NK-92 treated with Interleukin-12 subunit alpha and Interleukin-12 subunit beta, amount 100 ng/mL, for 24 hours (cell line): ENCODE measurements around the gene PLCG2.

Source experiments
- DNase-seq: peaks from one replicate; lab custom pipeline; 2025; lab: John Stamatoyannopoulos, UW

Gene PLCG2

GRCh38 chr16:81816351-81816750 lies 37.3 kb downstream of the PLCG2 start:
- DNase-seq: no peak

DNA sequence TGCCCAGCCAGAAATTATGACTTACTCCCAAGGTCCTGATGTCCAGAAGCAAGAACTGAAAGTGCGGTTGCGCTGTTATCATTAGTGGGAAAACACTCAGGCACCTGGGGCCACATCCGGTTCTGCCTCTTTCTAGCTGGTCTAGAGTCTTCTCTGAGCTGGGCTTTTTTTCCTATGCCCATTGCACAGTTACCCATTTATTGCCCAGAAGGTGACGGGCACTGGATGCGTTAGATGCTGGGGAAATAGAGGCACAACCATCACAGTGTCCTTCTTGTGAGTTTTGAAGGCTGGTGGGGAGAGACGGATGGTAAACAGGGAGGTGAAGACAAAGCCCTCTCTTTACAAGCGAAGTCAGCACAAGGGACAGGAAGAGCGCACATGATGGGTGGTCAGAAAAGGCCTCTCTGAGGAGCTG lies 37.7 kb downstream of the PLCG2 start:
- peak; percentile 25 for DNase-seq

- peak; percentile 25 for DNase-seq
These were observed 38.2 kb downstream of the PLCG2 start for GRCh38 chr16:81817296-81817695.

DNA sequence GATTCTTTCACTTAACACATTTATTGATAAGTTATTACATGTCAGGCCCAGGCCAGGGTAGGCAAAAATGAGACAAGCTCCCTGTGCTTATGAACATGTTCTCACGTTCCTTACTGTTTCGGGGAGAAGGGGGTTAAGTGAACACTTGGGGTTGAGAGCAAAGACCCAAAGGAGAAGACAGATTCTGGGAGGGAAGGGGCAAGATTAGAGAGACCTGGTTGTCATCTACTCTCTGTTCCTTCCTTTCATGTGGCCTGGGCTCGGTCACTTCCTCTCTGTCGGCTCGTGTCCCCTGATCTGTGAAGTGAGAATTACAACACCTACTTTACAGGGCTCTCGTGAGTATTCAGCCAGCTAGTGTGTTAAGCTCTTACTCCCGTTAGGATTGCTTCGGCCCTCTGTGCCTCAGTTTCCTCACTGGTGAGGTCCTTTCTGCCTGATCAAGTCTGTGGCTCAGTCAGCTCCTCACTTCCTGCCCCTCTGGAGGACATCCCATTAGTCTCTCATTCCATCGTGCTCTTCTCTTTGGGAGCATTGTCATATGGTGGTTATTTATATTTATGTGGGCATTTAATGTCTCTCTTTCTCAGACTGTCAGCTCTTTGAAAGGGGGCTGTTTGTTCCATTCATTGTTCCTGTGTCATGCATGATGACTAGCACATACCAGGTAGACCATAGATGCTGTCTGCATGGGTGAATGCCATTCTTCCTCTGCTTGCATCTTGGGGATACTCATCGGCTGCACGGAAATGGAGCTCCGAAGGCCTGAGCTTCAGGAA lies 38.9 kb downstream of the PLCG2 start:
- peak; percentile 38 for DNase-seq

GRCh38 chr16:81818568-81818896 lies 39.4 kb downstream of the PLCG2 start:
- no peak for DNase-seq

- DNase-seq: no peak
These were observed 39.8 kb downstream of the PLCG2 start for GRCh38 chr16:81818905-81819304.

- no peak for DNase-seq
These were observed 42.5 kb downstream of the PLCG2 start for GRCh38 chr16:81821436-81822128.

GRCh38 chr16:81823111-81823510 lies 44.0 kb downstream of the PLCG2 start:
- no peak for DNase-seq

DNA sequence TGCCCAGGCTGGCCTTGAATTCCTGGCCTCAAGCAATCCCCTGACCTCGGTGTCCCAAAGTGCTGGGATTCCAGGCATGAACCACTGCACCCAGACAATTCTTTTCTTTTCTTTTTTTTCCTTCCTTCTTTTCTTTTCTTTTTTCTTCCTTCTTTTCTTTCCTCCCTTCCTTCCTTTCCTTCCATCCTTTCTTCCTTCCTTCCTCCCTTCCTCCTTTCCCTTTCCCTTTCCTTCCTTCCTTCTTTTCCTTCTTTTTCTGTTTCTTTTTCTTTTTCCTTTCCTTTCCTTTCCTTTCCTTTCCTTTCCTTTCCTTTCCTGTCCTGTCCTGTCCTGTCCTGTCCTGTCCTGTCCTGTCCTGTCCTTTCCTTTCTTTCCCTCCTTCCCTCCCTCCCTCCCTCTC lies 44.6 kb downstream of the PLCG2 start:
- no peak for DNase-seq

- DNase-seq: no peak
These were observed 47.4 kb downstream of the PLCG2 start for GRCh38 chr16:81826523-81826922.

GRCh38 chr16:81830845-81831540 lies 51.9 kb downstream of the PLCG2 start:
- no peak for DNase-seq

DNA sequence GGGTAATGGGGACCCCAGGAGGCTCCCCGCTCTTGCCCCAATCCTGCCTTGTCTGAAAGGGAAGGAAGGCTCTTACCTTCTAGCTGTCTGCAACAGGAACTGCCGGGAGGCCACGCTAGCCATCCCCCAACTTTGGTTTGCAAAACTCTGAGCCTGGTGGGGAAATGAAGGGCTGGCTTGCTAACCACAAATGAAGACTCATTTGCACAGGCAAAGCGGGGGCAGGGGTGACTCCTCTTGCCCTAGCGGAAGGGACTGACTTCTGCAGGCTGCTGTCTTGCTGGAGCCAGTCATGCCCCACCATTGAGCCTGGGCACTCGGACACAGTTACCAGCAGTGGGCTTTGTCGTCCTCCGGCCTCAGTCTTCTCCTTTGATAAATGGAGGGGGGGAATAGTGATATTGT lies 52.6 kb downstream of the PLCG2 start:
- peak; percentile 83 for DNase-seq

DNA sequence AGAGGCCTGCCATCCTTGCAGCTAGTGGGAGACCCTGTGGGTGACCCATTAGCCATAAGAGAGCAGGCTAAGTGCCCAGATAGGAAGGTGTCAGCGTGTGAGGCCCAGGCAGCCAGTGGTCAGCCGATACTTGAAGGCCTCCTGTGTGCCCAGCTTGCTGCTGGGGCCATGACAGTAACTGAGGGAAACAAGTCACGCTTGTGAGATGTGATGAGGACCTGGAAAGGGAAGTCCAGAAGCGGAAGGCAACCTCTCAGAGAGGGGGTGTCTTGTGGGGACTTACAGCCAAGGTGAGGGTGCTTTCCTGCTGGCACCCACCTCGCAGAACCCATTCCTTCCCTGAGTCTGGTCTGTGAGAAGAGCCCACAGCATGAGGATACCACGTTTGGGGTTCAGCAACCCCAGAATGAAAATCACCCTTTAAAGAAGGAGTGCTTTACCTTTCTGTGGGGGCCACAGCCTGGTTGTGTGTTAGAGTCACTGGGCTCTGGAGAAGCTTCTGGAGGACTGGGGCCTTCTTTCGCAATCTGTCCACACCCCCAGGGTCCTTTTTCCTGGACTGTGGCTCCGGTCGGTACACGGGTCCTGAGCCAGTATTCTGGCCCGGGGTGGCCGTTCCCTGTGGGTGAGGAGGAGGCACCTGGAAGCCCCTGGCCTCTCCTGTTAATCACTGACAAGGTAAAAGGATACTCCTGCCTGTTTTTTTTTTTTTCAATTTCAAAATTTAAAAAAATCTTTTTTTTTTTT lies 53.9 kb downstream of the PLCG2 start:
- DNase-seq: no peak

- no peak for DNase-seq
These were observed 54.7 kb downstream of the PLCG2 start for GRCh38 chr16:81833751-81834150.

DNA sequence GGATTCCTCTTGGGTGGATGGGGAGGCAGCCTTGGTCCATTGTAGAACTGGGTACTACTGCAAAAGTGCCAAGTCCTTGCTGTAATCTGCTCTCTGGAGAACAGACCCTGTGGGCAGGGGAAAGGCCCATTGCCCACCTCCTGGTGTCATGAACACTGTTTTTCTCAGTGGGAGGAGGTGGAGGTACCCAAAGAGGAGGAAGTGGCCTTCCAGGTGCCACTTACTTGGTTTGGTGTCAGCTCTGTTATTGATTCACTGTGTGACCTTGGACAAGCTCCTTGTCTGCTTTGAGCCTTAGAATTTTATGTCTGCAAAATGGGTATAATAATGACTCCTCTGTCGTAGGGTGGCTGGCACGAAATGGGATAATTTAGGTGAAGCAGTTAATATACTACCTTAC lies 55.8 kb downstream of the PLCG2 start:
- no peak for DNase-seq

GRCh38 chr16:81836279-81837054 lies 57.4 kb downstream of the PLCG2 start:
- no peak for DNase-seq

DNA sequence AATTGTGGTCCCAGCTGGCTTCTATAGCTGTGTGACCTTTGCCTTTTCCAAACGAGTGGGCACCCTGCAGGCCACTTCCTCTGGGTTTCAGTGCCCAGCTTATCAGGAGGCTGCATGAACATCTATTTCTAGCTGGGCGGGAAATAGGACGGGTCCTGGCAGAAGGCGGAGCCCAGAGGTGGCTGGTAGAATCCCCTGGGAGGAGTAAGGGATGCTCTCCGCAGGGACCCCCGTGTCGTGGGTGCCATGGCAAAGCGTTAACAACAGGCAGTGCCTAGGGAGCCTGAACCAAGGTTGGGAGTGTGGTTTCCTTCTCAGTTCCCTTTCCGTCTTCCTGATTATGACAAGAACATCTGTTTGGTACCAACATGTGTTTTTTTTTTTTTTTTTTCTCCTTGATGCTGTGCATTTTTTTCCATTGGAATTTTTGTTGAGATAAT lies 58.2 kb downstream of the PLCG2 start:
- DNase-seq: no peak

GRCh38 chr16:81838794-81839193 lies 59.7 kb downstream of the PLCG2 start:
- no peak for DNase-seq

DNA sequence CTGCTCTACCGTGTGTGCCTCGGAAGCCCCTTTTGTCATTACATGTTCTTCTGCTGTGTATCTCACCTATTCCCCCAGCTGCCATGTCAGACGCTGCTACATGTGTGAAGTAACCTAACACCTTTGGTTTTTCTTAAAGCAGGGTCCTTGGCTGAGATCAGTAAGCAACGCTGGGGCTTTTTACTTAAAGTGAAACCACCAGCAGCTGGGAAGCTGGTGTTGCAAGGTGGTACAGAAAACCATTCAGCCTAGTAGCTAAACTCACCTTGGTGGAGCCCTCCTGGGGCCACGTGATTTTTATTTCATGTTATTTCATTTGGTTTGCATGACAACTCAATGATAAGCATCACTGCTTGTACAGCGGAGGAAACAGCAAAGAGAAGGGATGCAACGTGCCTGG lies 62.6 kb downstream of the PLCG2 start:
- peak; percentile 65 for DNase-seq

GRCh38 chr16:81842564-81843242 lies 63.6 kb downstream of the PLCG2 start:
- DNase-seq: peak; percentile 69

DNA sequence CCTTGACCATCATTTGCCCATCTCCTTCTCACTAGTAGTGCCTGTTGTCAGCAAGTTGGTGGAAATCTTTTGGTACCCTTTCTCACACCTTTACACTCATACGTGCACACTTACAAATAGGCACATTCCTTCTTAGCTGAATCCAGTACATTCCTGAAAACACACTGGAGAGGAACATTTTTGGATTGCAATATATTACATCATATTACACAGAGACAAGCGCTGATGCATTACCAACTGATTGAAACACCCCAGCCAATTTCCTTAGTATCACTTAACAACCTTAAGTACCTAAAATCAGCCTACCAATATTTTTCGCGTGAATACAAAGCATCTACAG lies 64.1 kb downstream of the PLCG2 start:
- no peak for DNase-seq
